HG03097 (cell line): ENCODE results near the gene PPM1A.

Source experiments
- ATAC-seq: cut with Tn5 transposase; IDR thresholded peaks from one replicate; pipeline ENCODE4 v1.9.1; 2021; ENCODE audit not compliant: unreplicated experiment, low FRiP score

The PPM1A gene

GRCh38 chr14:60248697-60249318 lies at the start of gene PPM1A:
Gene PPM1A, plus strand, starts transcription at chr14:60249221. Its CDS starts 33,483 bp downstream, at chr14:60282704.
- ATAC-seq: peak; percentile 75

DNA sequence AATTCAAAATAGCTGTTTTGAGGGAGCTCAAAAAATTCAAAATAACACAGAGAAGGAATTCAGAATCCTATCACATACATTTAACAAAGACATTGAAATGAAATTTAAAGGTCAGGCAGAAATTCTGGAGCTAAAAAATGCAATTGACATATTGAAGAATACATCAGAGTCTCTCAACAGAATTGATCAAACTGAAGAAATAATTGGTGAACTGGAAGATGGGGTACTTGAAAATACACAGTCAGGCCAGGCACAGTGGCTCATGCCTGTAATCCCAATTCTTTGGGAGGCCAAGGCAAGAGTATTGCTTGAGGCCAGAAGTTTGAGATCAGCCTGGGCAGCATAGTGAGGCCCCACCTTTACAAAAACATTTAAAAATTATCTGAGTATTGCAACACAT lies 49.7 kb upstream of the PPM1A start:
- no peak for ATAC-seq

DNA sequence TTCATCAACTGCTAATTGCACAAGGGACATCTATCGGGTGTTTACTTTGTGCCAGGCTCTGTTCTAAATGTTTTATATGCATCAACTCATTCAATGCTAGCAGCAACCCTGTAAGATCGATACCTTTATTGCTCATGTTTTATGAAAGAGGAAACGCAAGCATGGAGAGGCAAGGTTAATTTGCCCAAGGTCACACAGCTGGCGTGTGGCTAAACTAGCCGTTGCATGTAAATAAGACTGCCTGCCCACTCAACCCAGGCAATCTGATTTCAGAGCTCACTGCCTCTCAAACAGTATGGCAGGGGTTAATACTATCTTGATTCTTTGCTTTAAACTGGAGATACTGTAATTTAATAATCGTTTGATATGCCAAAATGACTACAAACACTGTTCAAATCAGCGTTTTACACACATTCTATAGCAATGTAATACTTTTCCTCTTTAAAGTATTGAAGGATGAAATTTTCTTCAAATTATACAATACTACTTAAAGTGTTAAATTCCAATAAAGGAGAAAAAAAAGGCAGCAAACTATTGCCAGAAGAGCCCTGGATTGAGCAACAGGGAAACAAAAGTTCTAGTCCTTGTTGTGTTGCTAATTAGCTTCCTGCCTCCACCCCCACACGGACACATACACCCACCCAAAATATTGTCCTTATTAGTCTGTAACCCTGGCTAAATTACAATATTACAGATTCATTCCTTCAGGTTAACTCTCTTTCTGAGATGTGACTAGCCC lies 44.7 kb upstream of the PPM1A start:
- ATAC-seq: peak; percentile 74

- ATAC-seq: peak; percentile 41
Measured at GRCh38 chr14:60204843-60205774, 43.9 kb upstream of the PPM1A start.

DNA sequence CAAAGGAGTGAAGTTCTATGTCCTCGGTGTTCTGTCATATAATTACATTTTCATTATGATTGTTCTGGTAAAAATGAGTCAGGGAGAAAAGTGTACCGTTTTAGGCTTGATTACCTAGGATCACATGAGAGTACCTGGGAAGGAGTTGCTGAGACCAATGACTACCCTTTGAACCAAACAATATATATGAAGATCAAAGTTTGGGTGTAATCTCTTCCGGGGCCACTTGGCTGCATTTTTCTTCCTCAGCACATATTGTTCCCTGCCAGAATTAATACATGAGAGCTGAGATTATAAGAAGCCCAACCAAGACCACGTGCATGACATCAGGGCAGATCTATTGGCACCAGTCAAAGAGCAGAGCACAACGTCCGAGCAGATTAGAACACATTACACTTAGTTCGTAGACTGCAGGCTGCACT lies 42.8 kb upstream of the PPM1A start:
- no peak for ATAC-seq

- ATAC-seq: no peak
Measured at GRCh38 chr14:60206837-60207533, 42.0 kb upstream of the PPM1A start.

- no peak for ATAC-seq
Measured at GRCh38 chr14:60210703-60211102, 38.3 kb upstream of the PPM1A start.

- no peak for ATAC-seq
Measured at GRCh38 chr14:60211153-60211552, 37.9 kb upstream of the PPM1A start.

DNA sequence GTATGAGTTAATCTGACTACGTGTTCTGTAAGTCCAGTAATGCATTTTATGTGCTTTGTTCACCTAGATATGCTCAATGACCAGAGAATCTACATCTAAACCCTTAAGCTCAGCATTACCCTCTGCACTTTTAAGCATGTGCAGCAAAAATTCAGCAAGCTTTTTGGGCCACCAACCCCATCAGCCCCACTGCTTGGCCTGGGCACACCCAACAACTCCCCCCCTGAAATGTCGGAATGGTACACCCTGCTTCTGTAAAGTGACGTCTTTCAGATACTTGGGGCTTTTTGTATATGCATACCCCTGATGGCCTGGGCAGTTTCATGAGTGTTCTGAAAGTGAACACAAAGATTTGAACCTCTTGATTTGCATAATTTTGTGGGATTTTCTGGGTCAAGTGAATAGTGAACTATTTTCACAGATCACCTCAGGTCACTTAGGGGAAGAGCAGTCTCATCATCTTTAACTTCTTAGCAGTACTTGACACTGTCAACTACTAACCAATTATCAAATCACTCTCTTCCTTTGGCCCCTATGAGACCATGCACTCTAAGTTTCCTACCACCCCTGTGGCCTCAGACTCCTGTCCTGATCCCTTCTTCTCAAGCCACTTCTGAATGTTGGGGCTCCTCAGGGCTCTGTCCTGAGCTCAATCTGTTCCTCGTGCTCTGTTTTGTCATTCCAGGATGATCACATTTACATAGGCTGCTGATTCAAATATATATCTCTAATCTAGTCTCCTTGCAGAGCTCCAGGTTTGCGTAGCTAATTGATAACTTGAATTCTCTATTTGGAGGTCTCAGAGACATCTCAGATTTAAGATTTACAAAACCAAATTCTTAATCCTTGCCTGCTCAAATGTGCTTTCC lies 36.3 kb upstream of the PPM1A start:
- peak; percentile 84 for ATAC-seq

DNA sequence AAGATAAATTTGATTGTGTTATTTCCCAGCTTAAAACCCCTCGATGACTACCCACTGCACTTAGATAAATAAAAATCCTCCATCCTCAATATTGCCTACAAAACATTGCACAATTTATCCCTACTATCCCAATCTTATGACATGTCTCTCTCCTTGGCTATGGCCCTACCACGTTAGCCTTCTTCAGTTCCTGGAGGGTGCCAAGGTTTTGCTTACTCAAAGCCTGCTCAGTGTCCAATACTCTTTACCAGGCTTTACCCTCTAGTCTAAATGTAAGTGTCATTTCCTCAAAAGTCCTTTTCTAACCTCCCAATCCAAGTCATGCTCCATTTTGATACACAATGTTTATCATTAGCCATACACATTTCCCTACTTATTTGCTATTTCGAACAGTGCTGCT lies 35.0 kb upstream of the PPM1A start:
- ATAC-seq: no peak

DNA sequence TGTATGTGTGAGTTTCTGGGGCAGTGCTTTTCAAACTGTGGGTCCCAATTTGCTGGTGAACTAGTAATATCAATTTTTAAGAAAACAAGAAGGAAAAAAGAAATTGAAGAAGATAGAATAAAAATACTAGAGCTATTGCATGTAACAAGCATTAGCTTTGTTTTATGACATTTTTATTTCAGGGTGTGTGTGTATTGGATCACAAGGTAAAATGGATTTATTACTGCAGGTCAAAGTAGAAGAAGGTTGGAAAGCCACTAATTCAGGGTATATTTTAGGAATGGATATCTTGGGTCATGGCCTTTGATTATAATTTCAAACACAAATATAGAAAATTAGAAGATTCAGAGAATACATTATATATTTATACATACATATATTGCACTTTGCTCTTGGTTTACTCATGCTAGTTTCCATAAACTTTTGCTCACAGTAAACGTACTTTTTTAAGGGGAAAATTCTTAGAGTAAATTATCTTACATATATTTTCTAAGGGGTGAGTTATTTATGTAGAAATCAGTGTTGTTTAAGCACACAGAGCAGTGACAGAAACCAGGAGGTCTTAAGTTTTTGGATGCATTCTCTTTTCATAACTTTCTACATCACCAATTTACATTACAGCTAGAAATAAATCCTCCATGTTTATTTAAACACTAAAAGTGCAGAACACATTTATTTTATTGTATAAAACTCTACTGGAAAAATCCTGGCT lies 34.5 kb upstream of the PPM1A start:
- ATAC-seq: no peak

- no peak for ATAC-seq
Measured at GRCh38 chr14:60215127-60215444, 33.9 kb upstream of the PPM1A start.

DNA sequence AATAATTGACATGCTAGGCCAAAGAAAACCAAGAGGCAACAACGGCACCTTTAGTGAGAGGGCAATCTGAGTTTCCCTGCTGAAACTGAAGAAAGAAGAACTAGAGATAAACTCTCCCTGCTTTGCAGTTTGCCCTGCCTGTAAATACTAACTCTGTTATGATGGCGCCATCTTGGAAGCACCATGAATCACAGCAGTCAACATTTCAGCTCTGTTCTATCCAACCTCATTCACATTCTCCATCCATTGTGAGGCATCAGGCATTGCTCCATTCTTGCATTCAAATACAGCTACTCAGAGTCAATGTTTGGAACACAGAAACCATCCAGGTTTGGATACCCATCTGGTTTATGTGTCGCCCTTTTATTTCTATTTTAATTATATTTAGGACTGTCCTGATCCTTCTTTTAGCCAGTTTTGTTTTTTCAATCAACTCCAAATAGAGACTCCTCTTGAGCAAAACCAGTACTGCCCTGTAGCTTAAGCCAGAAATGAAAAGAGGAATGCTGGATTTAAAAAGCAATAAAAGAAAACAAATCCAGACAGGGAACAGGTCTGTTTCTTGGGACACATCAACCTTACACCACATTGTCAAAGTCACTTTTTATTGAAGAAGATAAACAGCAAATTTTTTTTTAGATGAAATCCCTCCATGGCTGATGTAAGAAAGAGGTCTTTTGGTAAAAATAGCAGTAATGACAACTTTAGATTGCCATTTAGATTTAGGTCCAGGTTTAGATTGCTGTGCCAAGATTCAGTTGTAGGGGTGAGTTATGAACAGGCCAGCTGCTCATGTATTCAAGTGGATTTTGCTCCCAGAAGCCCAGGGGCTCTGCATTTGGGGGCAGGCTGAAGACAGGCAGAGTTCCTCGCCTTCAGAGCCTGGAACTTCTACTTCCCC lies 33.3 kb upstream of the PPM1A start:
- no peak for ATAC-seq

- ATAC-seq: no peak
Measured at GRCh38 chr14:60217713-60218112, 31.3 kb upstream of the PPM1A start.

- peak; percentile 69 for ATAC-seq
Measured at GRCh38 chr14:60220084-60220483, 28.9 kb upstream of the PPM1A start.

- no peak for ATAC-seq
Measured at GRCh38 chr14:60220917-60221316, 28.1 kb upstream of the PPM1A start.

DNA sequence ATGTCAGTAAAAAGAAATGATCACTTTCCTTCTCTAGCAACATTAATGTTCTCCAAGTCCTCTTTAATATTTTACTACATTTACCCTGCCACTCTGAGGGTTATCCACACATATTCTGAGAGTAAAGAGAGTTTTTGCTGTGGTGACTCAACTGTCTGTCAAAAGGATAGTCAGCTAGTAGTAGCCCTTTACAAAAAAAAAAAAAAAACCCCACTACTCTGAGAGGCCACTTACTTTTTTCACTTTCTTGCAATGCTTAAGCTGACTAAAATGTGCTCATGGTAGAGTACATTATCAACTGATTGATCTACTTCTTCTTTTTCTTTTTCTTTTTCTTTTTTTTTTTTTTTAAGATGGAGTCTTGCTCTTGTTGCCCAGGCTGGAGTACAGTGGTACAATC lies 27.6 kb upstream of the PPM1A start:
- no peak for ATAC-seq

- no peak for ATAC-seq
Measured at GRCh38 chr14:60222820-60223219, 26.2 kb upstream of the PPM1A start.
